ENCODE results near the gene MSX1.

MSX1 gene

DNA sequence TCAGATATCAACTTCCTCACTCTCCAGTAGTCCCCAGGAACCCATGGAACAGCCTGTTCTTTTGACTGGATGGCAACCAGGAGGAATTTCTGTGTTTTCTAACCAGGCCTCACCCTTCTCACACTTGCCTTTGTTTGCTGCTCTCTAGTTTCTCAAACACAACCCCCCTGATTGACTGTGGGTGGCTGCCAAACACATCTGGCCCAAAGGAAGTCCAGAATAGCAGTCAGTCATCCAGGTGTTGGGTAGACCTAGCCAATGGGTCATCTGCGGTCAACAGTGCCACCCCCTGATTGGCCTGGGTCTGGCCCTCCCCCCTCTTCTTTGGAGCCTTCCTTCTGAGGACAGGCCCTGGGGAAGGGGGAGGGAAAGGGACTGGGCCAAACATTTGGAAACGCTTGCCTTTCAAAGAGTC lies 53.7 kb downstream of the MSX1 start:
- DNase-seq = no peak
